Astrocyte (in vitro differentiated cells and primary cell): ENCODE measurements around the gene PTGES3.

Source experiments
- EZH2 ChIP-seq: IDR thresholded peaks from 2 replicates; pipeline ENCODE4 v1.6.1; 2012; ENCODE audit warnings: mild to moderate bottlenecking, low read length, inconsistent platforms; ENCODE audit not compliant: insufficient read depth
- TF ChIP-seq, protein P1 (sequence below): IDR thresholded peaks from 2 replicates; pipeline ENCODE4 v1.5.1; 2011; ENCODE audit warnings: low read depth, mild to moderate bottlenecking, inconsistent platforms, low read length, moderate library complexity; ENCODE audit not compliant: insufficient read depth

DNA sequence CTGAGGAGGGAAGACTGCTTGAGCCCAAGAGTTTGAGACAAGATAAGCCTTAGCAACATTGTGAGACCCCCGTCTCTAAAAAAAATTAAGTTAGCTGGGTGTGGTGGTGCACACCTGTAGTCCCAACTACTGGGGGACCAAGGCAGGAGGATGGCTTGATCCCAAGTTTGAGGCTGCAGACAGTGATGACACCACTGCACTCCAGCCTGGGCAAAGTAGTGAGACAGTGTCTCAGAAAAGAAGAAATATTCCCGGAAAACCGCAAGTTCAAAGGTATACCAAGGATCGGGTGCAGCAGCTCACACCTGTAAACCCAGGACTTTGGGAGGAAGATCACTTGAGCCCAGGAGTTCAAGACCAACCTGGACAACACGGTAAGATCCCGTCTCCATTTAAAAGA, 5.8 kb downstream of the PTGES3 start:
- TF ChIP-seq, protein P1, sequence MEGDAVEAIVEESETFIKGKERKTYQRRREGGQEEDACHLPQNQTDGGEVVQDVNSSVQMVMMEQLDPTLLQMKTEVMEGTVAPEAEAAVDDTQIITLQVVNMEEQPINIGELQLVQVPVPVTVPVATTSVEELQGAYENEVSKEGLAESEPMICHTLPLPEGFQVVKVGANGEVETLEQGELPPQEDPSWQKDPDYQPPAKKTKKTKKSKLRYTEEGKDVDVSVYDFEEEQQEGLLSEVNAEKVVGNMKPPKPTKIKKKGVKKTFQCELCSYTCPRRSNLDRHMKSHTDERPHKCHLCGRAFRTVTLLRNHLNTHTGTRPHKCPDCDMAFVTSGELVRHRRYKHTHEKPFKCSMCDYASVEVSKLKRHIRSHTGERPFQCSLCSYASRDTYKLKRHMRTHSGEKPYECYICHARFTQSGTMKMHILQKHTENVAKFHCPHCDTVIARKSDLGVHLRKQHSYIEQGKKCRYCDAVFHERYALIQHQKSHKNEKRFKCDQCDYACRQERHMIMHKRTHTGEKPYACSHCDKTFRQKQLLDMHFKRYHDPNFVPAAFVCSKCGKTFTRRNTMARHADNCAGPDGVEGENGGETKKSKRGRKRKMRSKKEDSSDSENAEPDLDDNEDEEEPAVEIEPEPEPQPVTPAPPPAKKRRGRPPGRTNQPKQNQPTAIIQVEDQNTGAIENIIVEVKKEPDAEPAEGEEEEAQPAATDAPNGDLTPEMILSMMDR, result no peak
- no peak for TF ChIP-seq EZH2
